Stomach (tissue), 9 donors: Measurements from ENCODE around the gene AIFM2. TPM values are rescaled to one million over a fixed set of nuclear protein-coding genes. Genes with fewer than 3 reads are reported as not detected.

ENCODE experiments used
- DNase-seq, 2 donors: peaks; one replicate each; pipeline versions ENCODE4 v3.0.0 to v3.0.0-alpha.2; 2013 to 2019
- H3K27ac ChIP-seq, 5 donors: fragments of 200-600 bp in 4 of 5; sonication (generic) in 4 of 5; one replicate each; pipeline ENCODE4 v1.5.1; 2013 to 2019; ENCODE audit warnings: mild to moderate bottlenecking in 1 of 5, moderate library complexity in 1 of 5
- H3K27me3 ChIP-seq, 3 donors: fragments of 200-600 bp; sonication (generic); one replicate each; pipeline ENCODE4 v1.5.1; 2017 to 2019; ENCODE audit warnings: mixed run types in 1 of 3
- H3K36me3 ChIP-seq, 4 donors: fragments of 200-600 bp; sonication (generic); 1 replicate in 3 of 4; 2 replicates in 1 of 4; pipeline ENCODE4 v1.5.1; 2016 to 2019
- H3K4me1 ChIP-seq, 4 donors: fragments of 200-600 bp; sonication (generic); one replicate each; pipeline ENCODE4 v1.5.1; 2016 to 2019
- H3K4me3 ChIP-seq, 4 donors: fragments of 200-600 bp; sonication (generic) in 3 of 4; one replicate each; pipeline ENCODE4 v1.5.1; 2016 to 2019; ENCODE audit warnings: mild to moderate bottlenecking in 1 of 4
- H3K9me3 ChIP-seq, 4 donors: fragments of 200-600 bp; sonication (generic); one replicate each; pipeline ENCODE4 v1.5.1; 2016 to 2019
- EP300 ChIP-seq: sonication (generic); formaldehyde crosslinking; IDR thresholded peaks from one replicate; pipeline ENCODE4 v1.6.1; 2017; ENCODE audit warnings: antibody characterized with exemption
- POLR2A ChIP-seq, 4 donors: fragments of 450-650 bp; IDR thresholded peaks; one replicate each; pipeline ENCODE4 v1.6.1; 2016; ENCODE audit warnings: antibody characterized with exemption in 4 of 4, control low read depth in 2 of 4, mild to moderate bottlenecking in 1 of 4, moderate library complexity in 1 of 4
- POLR2AphosphoS5 ChIP-seq, 3 donors: sonication (generic); formaldehyde crosslinking; IDR thresholded peaks; one replicate each; pipeline ENCODE4 v1.6.1; 2016; ENCODE audit warnings: antibody characterized with exemption in 3 of 3
- WGBS, 5 donors: extraction: QIAGEN DNeasy Blood & Tissue Kit in 3 of 5; methylation state at CpG; one replicate each; pipeline versions ENCODE4 v1.1.5 to v1.1.7; 2013 to 2018; 5-methylcytosine and 5-hydroxymethylcytosine counted together
- intact Hi-C: fragments of 100-400 bp; cut with DNase I; formaldehyde crosslinking; loops from one replicate; pipeline ENCODE4 v1.15.1; 2023; ENCODE audit warnings: low total_unique reads
- polyA plus RNA-seq, 3 donors: library from polyadenylated mRNA; stranded (reverse); fragments of 200-250 nt; gene quantifications; one replicate each; pipeline ENCODE4 v1.2.3, GENCODE V29; 2013
- total RNA-seq, 5 donors: library from RNA; depleted of rRNA; stranded (reverse); fragments of >200 nt; gene quantifications; one replicate each; pipeline versions ENCODE4 v1.1.0 to v1.2.3, GENCODE V29; 2014 to 2016
- TF ChIP-seq, protein P1 (sequence below), 7 experiments: fragments of 450-650 bp in 4 of 7; fragments of 200-600 bp in 3 of 7; sonication (generic) in 3 of 7; IDR thresholded peaks; one replicate each; pipeline ENCODE4 v1.5.1; 2016 to 2019; ENCODE audit warnings: antibody characterized with exemption in 7 of 7, control low read depth in 2 of 7, mild to moderate bottlenecking in 1 of 7
- donor health status: healthy with polysubstance abuse.
- donor health status: Bipolar disorder and iron deficiency.
- donor health status: healthy.

Gene AIFM2
- total and polyA plus RNA-seq, 8 donors = 4.5 to 14.5 (median 6.1) TPM

DNA sequence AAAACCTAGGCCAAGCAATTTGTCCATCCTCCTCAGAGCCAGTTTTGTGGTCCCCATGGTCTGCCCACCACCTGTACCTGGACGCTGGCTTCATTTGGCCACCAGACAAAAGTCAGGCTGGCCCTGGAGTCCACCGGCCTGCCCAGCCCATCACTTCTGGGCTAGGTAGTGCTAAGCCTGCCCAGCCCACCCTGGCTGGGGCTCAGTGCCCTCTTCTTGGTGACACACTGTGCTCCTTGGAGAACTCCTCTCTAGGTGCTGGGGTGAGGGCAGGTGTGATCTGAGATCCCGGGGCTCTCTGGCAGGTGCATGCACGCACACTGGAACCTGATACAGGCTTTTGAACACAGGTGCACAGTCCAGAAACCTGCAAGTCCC is 1.1 kb downstream of the AIFM2 start:
- peaks cover 0 to 19% (median 11%) of the 10 kb centered on the region in 4 donors for H3K36me3 ChIP-seq
- H3K27ac ChIP-seq = peak overlapping the region; percentile 30 to 89 (median 83)
- no peak for DNase-seq
- intact Hi-C loops = no loop called here
- H3K4me3 ChIP-seq = peak overlapping the region; percentile 52 to 71 (median 69)
- peaks cover 9 to 35% (median 28%) of the 10 kb centered on the region in 4 donors for H3K4me1 ChIP-seq
- 74 to 87% (median 80%) methylated on average over 3 to 4 of the region's 4 CpGs for WGBS, 5 donors
- TF ChIP-seq EP300 = no peak
- TF ChIP-seq, protein P1, sequence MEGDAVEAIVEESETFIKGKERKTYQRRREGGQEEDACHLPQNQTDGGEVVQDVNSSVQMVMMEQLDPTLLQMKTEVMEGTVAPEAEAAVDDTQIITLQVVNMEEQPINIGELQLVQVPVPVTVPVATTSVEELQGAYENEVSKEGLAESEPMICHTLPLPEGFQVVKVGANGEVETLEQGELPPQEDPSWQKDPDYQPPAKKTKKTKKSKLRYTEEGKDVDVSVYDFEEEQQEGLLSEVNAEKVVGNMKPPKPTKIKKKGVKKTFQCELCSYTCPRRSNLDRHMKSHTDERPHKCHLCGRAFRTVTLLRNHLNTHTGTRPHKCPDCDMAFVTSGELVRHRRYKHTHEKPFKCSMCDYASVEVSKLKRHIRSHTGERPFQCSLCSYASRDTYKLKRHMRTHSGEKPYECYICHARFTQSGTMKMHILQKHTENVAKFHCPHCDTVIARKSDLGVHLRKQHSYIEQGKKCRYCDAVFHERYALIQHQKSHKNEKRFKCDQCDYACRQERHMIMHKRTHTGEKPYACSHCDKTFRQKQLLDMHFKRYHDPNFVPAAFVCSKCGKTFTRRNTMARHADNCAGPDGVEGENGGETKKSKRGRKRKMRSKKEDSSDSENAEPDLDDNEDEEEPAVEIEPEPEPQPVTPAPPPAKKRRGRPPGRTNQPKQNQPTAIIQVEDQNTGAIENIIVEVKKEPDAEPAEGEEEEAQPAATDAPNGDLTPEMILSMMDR (IDR thresholded peaks at IDR 0.05) = no peak
- no peak for TF ChIP-seq POLR2A (IDR thresholded peaks at IDR 0.05)
- TF ChIP-seq POLR2AphosphoS5 (IDR thresholded peaks at IDR 0.05) = no peak
- H3K9me3 ChIP-seq = no peaks in the 10 kb centered on the region
- H3K27me3 ChIP-seq = no peaks in the 10 kb centered on the region

DNA sequence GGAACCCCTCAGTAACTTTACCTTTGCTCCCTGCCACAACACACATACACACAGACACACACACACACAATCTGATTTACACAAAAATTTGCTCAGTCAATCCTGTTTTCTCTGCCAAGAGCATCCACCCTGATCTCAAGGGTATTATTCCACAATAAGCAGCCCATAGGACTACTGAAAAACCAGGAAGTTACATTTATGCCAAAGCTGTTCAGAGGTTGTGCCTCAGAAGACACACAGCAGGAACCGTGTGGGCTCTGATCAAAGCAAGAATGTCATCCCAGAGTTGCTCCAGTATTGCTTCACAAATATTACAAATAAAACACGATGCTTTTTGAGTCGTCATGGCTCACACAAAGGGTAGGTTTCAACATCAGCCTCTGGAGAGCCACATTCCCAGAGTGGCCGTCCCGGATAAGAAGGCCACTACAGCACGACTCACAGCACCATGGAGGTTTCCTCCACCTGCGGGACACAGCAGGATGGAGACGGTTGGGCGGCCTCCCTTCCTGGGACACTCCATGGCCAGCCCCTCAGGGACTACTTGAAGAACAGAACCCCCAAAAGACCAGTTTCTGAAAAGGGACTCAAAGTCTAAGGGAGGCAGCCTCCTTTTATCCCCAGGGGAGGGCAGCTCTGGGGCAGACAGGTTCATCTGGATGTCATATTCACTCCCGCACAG is 1.6 kb downstream of the AIFM2 start:
- peak in 1 of 3 donors; percentile 37 for TF ChIP-seq POLR2AphosphoS5 (IDR thresholded peaks at IDR 0.05)
- no peak for TF ChIP-seq EP300
- Histone ChIP-seq H3K4me3 (peak overlapping the region in 3 of 4 donors; percentile 52 to 71 (median 69)), H3K9me3 (no peaks in the 10 kb centered on the region), H3K4me1 (peaks cover 9 to 35% (median 28%) of the 10 kb centered on the region in 4 donors), H3K27me3 (no peaks in the 10 kb centered on the region), H3K36me3 (peaks cover 0 to 19% (median 11%) of the 10 kb centered on the region in 4 donors), H3K27ac (peak overlapping the region; percentile 30 to 89 (median 83))
- no peak for DNase-seq
- WGBS, 5 donors = 69 to 77% (median 72%) methylated on average over 9 to 10 of the region's 10 CpGs
- intact Hi-C loops = no loop called here

DNA sequence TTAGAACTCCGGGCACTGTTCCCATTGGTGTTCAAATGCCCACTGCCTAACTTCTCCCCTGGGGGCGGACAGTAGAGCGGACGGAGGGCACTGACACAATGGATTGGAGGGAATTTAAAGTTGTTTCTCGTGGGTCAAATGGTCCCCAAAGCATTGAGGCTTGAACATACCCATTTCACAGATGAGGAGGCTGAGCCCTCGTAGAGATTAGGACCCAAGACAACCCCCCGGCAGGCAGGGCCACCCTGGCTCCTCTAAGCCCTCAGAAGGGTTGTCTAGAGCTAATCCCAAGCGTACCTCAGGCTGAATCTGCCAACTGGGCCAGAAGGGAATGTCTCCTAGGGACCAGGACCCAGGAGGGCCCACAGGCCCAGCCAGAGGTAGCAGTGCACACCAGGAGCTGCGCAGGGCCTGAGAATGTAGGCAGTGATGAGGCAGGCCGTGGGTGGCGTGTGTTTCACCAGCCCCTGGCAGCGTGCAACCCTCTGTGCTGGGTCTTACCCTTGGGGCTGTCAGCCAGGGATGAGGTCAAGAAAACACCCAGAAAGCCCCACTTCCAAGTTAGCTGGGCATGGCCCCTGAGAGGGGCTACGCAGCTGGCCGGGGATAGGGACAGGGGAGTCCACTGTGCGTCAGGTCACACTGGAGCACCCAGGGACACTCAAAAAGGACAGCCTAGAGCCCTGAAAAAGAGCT is 5.8 kb downstream of the AIFM2 start:
- Histone ChIP-seq H3K27ac (no peak overlapping the region), H3K4me3 (no peak overlapping the region), H3K36me3 (peaks cover 0 to 38% (median 28%) of the 10 kb centered on the region in 4 donors), H3K27me3 (no peaks in the 10 kb centered on the region), H3K9me3 (no peaks in the 10 kb centered on the region), H3K4me1 (peaks cover 9 to 18% (median 11%) of the 10 kb centered on the region in 4 donors)
- no peak for DNase-seq
- intact Hi-C loops = no loop called here
- WGBS, 5 donors = 95 to 97% (median 97%) methylated on average over 14 to 15 of the region's 15 CpGs
- TF ChIP-seq EP300 = no peak
- TF ChIP-seq POLR2AphosphoS5 (IDR thresholded peaks at IDR 0.05) = no peak
- TF ChIP-seq, protein P1 (IDR thresholded peaks at IDR 0.05) = no peak
- no peak for TF ChIP-seq POLR2A (IDR thresholded peaks at IDR 0.05)

DNA sequence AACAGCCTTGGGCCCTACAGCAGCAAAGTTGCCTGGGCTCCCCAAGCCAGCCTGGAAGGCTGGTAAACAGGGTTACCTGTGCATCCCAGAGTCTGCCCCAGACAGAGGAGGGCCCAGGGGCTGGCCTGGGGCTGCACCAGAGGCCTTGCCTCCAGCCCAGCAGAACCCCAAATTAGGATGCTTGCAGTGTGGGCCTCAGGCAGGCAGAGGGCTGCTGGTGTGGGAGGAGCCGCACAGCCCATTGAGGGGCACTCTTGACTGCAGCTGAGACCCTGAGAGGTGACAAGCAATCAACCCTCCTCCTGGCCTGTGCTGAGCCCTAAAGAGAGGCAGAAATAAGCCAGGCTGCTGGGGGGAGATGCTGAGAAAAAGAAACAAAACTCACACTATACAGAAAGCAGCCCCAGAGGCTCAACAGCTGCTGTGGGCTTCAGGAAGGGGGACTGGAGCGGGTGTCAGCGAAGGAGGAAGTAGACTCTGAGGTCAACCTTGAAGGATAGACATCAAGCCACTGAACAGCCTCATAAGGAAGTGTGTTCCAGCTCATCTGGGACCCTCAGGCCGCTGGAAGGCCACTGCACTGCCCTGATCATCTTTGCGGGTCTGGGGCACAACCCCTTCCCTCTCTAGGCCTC is 6.6 kb downstream of the AIFM2 start:
- H3K36me3 ChIP-seq = peaks cover 0 to 41% (median 32%) of the 10 kb centered on the region in 4 donors
- TF ChIP-seq, protein P1 (IDR thresholded peaks at IDR 0.05) = no peak
- TF ChIP-seq POLR2A (IDR thresholded peaks at IDR 0.05) (no peak), EP300 (no peak), POLR2AphosphoS5 (IDR thresholded peaks at IDR 0.05) (no peak)
- no peaks in the 10 kb centered on the region for H3K9me3 ChIP-seq
- DNase-seq = no peak
- H3K27ac ChIP-seq = no peak overlapping the region
- intact Hi-C loops = no loop called here
- H3K27me3 ChIP-seq = no peaks in the 10 kb centered on the region
- peaks cover under 1 to 11% (median 4%) of the 10 kb centered on the region in 4 donors for H3K4me1 ChIP-seq
- WGBS, 5 donors = 81 to 85% (median 84%) methylated on average over 4 to 5 of the region's 5 CpGs
- H3K4me3 ChIP-seq = no peak overlapping the region
